HEK293 (cell line): ENCODE data around the gene HSD17B8.
A peak's percentile ranks its signal among the peaks of the same experiment; 100 is the strongest.

Experiments
- CTCF ChIA-PET: fragments of 350-600 bp; formaldehyde crosslinking; extraction: SDS; loops from one replicate; lab custom pipeline; 2021; ENCODE audit warnings: antibody characterized with exemption; lab: Yijun Ruan, JAX
- POLR2A ChIA-PET: fragments of 300-600 bp; formaldehyde crosslinking; extraction: SDS; loops from one replicate; lab custom pipeline; 2020; ENCODE audit warnings: antibody characterized with exemption, inconsistent platforms; lab: Yijun Ruan, JAX
- H3K27ac ChIP-seq: fragments of 200-500 bp; sonication (Bioruptor generic); 2 replicates; pipeline ENCODE4 v1.5.1; 2014; ENCODE audit warnings: low read depth, low read length, control low read depth, inconsistent platforms; ENCODE audit errors: extremely low read depth
- H3K36me3 ChIP-seq, 2 experiments: fragments of 200-500 bp in 1 of 2; sonication (Bioruptor generic) in 1 of 2; 1 replicate in 1 of 2; 2 replicates in 1 of 2; pipeline ENCODE4 v1.5.1; 2014 to 2017; ENCODE audit warnings: inconsistent platforms in 2 of 2, low read length in 2 of 2; ENCODE audit not compliant: control insufficient read depth in 2 of 2, insufficient read depth in 1 of 2
- H3K4me1 ChIP-seq: fragments of 200-500 bp; sonication (Bioruptor generic); 2 replicates; pipeline ENCODE4 v1.5.1; 2014; ENCODE audit warnings: mild to moderate bottlenecking, low read length, inconsistent platforms; ENCODE audit not compliant: control insufficient read depth, insufficient read depth
- H3K4me3 ChIP-seq: 2 replicates; pipeline ENCODE4 v1.5.1; 2011; ENCODE audit warnings: low read depth, mild to moderate bottlenecking, control low read depth, low read length, moderate library complexity
- H3K9me3 ChIP-seq: fragments of 200-500 bp; sonication (Bioruptor generic); 2 replicates; pipeline ENCODE4 v1.5.1; 2014; ENCODE audit warnings: low read depth, low read length, inconsistent platforms; ENCODE audit not compliant: control insufficient read depth, insufficient read depth
- BCL11A ChIP-seq: fragments of 450-650 bp; formaldehyde crosslinking; IDR thresholded peaks from 2 replicates; pipeline ENCODE4 v1.5.1; 2016; ENCODE audit warnings: low read depth, missing biosample characterization, missing genetic modification characterization
- BCL11B ChIP-seq: fragments of 450-650 bp; formaldehyde crosslinking; IDR thresholded peaks from 2 replicates; pipeline ENCODE4 v1.5.1; 2016; ENCODE audit warnings: low read depth, missing biosample characterization, missing genetic modification characterization
- MZF1 ChIP-seq: fragments of 450-650 bp; formaldehyde crosslinking; IDR thresholded peaks from 2 replicates; pipeline ENCODE4 v1.5.1; 2017; ENCODE audit warnings: missing biosample characterization, missing genetic modification characterization, borderline replicate concordance
- PATZ1 ChIP-seq: fragments of 450-650 bp; formaldehyde crosslinking; IDR thresholded peaks from 2 replicates; pipeline ENCODE4 v1.5.1; 2016; ENCODE audit warnings: missing biosample characterization, missing genetic modification characterization
- PBX3 ChIP-seq: sonication (generic); formaldehyde crosslinking; IDR thresholded peaks from 2 replicates; pipeline ENCODE4 v1.8.1; 2022; ENCODE audit warnings: mild to moderate bottlenecking, moderate library complexity, missing genetic modification reagents
- ZBTB26 ChIP-seq: fragments of 450-650 bp; formaldehyde crosslinking; optimal IDR thresholded peaks from 2 replicates; pipeline ENCODE3; 2016; ENCODE audit warnings: missing biosample characterization, mild to moderate bottlenecking, missing genetic modification characterization
- ZBTB8A ChIP-seq: fragments of 450-650 bp; formaldehyde crosslinking; IDR thresholded peaks from 2 replicates; pipeline ENCODE4 v1.5.1; 2016; ENCODE audit warnings: missing biosample characterization, missing genetic modification characterization
- ZNF114 ChIP-seq: fragments of 450-650 bp; formaldehyde crosslinking; IDR thresholded peaks from 2 replicates; pipeline ENCODE4 v1.5.0; 2017; ENCODE audit warnings: missing biosample characterization, missing genetic modification characterization
- ZNF140 ChIP-seq: fragments of 450-650 bp; formaldehyde crosslinking; IDR thresholded peaks from 2 replicates; pipeline ENCODE4 v1.5.1; 2016; ENCODE audit warnings: missing biosample characterization, missing genetic modification characterization
- ZNF148 ChIP-seq: fragments of 450-650 bp; formaldehyde crosslinking; IDR thresholded peaks from 2 replicates; pipeline ENCODE4 v1.5.0; 2017; ENCODE audit warnings: missing biosample characterization, missing genetic modification characterization, borderline replicate concordance
- ZNF23 ChIP-seq: fragments of 450-650 bp; formaldehyde crosslinking; IDR thresholded peaks from 2 replicates; pipeline ENCODE4 v1.5.1; 2016; ENCODE audit warnings: missing biosample characterization, missing genetic modification characterization, borderline replicate concordance
- ZNF473 ChIP-seq: fragments of 450-650 bp; formaldehyde crosslinking; IDR thresholded peaks from 2 replicates; pipeline ENCODE4 v1.5.1; 2017; ENCODE audit warnings: missing biosample characterization, missing genetic modification characterization
- ZNF621 ChIP-seq: fragments of 450-650 bp; formaldehyde crosslinking; IDR thresholded peaks from 2 replicates; pipeline ENCODE4 v1.5.1; 2017; ENCODE audit warnings: missing biosample characterization, missing genetic modification characterization
- ZXDB ChIP-seq: fragments of 450-650 bp; formaldehyde crosslinking; IDR thresholded peaks from 2 replicates; pipeline ENCODE4 v1.5.1; 2016; ENCODE audit warnings: missing biosample characterization, missing genetic modification characterization

The HSD17B8 gene

GRCh38 chr6:33177552-33178446 is 26.7 kb upstream of the HSD17B8 start:
- TF ChIP-seq BCL11A (tag by site-specific recombination) (peak; percentile 51), ZBTB8A (no peak), BCL11B (tag by site-specific recombination) (0 out of 2 replicates have a peak, but pooled peaks have one; percentile 60), ZBTB26 (tag by site-specific recombination) (no peak), ZNF621 (no peak), ZNF140 (tag by site-specific recombination) (no peak)
- CTCF ChIA-PET: interaction anchor here (0.6 to 1.0 kb wide), 2 partner anchors 20 kb away, joined by 3 read pairs; no protein-coding TSS in a partner anchor

GRCh38 chr6:33178755-33179475 is 25.5 kb upstream of the HSD17B8 start:
- POLR2A ChIA-PET: no interaction called here
- CTCF ChIA-PET: interaction anchor here (1.1 kb wide), 1 partner anchor 69 kb away, joined by 4 read pairs; no protein-coding TSS in a partner anchor
- Histone ChIP-seq H3K4me1 (no peaks in the 10 kb centered on the region), H3K4me3 (no peak overlapping the region), H3K27ac (no peak overlapping the region), H3K36me3 (no peaks in the 10 kb centered on the region), H3K9me3 (no peaks in the 10 kb centered on the region)
- TF ChIP-seq PATZ1 (tag by site-specific recombination): no peak
- no peak for TF ChIP-seq ZNF23
- TF ChIP-seq ZNF114: no peak
- no peak for TF ChIP-seq MZF1 (tag by site-specific recombination)
- TF ChIP-seq ZNF473 (tag by site-specific recombination): no peak
- TF ChIP-seq PBX3 (CRISPR knock-in tag): no peak
- TF ChIP-seq ZXDB (tag by site-specific recombination): no peak
- no peak for TF ChIP-seq ZNF148

More at GRCh38 chr6:33177552-33178446, 26.7 kb upstream of the HSD17B8 start:
- Histone ChIP-seq H3K36me3 (no peaks in the 10 kb centered on the region), H3K9me3 (no peaks in the 10 kb centered on the region), H3K4me1 (no peaks in the 10 kb centered on the region), H3K4me3 (no peak overlapping the region), H3K27ac (no peak overlapping the region)
- POLR2A ChIA-PET: interaction anchor here (0.6 kb wide), 1 partner anchor 22 kb away, joined by 3 read pairs; no protein-coding TSS in a partner anchor
